Measurements from ENCODE around the gene CFAP70. TPM values are rescaled to one million over a fixed set of nuclear protein-coding genes. Genes with fewer than 3 reads are reported as not detected.

The CFAP70 gene
- total RNA-seq, 1 experiment from 2014 or later, result 0.24 TPM

DNA sequence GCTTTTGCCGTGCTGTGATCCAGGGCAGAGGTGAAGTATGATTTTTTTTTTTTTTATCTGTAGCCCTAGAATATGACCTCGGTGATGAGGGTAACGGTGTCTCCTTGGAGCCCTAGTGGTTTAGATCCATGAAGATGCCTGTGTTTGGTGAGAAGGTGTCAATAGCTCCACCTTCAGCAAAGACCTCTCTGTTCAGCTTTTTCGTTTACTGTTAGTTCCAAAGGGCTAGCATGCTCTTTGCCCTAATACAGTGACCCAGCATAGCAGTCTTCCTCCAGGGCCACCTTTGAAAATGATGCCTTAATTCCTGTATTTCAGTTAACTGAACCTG lies 105.5 kb downstream of the CFAP70 start:
- Histone ChIP-seq H2AFZ (ENCODE audit: low read length) (no peak overlapping the region), H2BK5ac (ENCODE audit: insufficient read length, low read length) (no peak overlapping the region), H3K4ac (ENCODE audit: low read depth, low read length) (no peak overlapping the region), H2BK20ac (ENCODE audit: low read depth, low read length, poor library complexity, severe bottlenecking) (no peak overlapping the region), H3K14ac (ENCODE audit: insufficient read depth, low read length) (no peak overlapping the region), H3K9me3 (ENCODE audit: control insufficient read depth, low read depth, low read length) (no peaks in the 10 kb centered on the region), H3K4me2 (ENCODE audit: insufficient read depth, insufficient read length, low read length) (peak overlapping the region; percentile 67), H3K79me2 (ENCODE audit: insufficient read depth, low read length) (peaks cover 6% of the 10 kb centered on the region; the same call in 1 of the 2 replicates), H3T11ph (ENCODE audit: low read length) (no peak overlapping the region), H3K56ac (ENCODE audit: insufficient read length, low read depth, low read length) (no peak overlapping the region), H4K20me1 (ENCODE audit: control insufficient read depth, insufficient read depth, insufficient read length) (no peaks in the 10 kb centered on the region), H3K23me2 (ENCODE audit: insufficient read length, low read depth, low read length, poor library complexity, severe bottlenecking) (peaks cover 6% of the 10 kb centered on the region), H3K79me1 (ENCODE audit: insufficient read depth, low read depth, low read length, poor library complexity, severe bottlenecking) (peaks cover 10% of the 10 kb centered on the region), H3K27ac (ENCODE audit: insufficient read length, low read depth, low read length) (peak overlapping the region; percentile 59), H3K27me3 (ENCODE audit: insufficient read depth, low read length) (no peaks in the 10 kb centered on the region), H3K9ac (ENCODE audit: extremely low read depth, insufficient read length, low read length) (peak overlapping the region; percentile 94), H4K91ac (ENCODE audit: insufficient read length, low read depth, low read length) (no peak overlapping the region), H2BK12ac (ENCODE audit: insufficient read length, low read depth, low read length) (no peak overlapping the region), H4K8ac (replicated peaks; ENCODE audit: insufficient read length, low read depth, low read length) (no peak overlapping the region), H3K23ac (ENCODE audit: insufficient read length, low read depth, low read length) (no peak overlapping the region), H3K18ac (ENCODE audit: insufficient read length, low read depth, low read length) (no peak overlapping the region), H4K5ac (ENCODE audit: insufficient read length, low read depth, low read length) (no peak overlapping the region), H2AK5ac (ENCODE audit: insufficient read length, low read length) (no peak overlapping the region), H2BK120ac (ENCODE audit: low read depth, low read length, poor library complexity, severe bottlenecking) (no peak overlapping the region), H3K4me1 (ENCODE audit: insufficient read depth, low read length) (no peaks in the 10 kb centered on the region), H2BK15ac (ENCODE audit: low read depth, low read length) (no peak overlapping the region)
- H3K4me3 Mint-ChIP-seq, result peak overlapping the region; percentile 94 to 97
- peaks cover 8 to 17% of the 10 kb centered on the region in 2 experiments for H3K4me1 Mint-ChIP-seq
- no peak for DNase-seq
- H3K36me3 Mint-ChIP-seq (ENCODE audit: insufficient read depth in 1 of 3, low read depth in 3 of 3), result peaks cover 16 to 34% (median 21%) of the 10 kb centered on the region in 3 experiments
- TF ChIP-seq, protein P1, sequence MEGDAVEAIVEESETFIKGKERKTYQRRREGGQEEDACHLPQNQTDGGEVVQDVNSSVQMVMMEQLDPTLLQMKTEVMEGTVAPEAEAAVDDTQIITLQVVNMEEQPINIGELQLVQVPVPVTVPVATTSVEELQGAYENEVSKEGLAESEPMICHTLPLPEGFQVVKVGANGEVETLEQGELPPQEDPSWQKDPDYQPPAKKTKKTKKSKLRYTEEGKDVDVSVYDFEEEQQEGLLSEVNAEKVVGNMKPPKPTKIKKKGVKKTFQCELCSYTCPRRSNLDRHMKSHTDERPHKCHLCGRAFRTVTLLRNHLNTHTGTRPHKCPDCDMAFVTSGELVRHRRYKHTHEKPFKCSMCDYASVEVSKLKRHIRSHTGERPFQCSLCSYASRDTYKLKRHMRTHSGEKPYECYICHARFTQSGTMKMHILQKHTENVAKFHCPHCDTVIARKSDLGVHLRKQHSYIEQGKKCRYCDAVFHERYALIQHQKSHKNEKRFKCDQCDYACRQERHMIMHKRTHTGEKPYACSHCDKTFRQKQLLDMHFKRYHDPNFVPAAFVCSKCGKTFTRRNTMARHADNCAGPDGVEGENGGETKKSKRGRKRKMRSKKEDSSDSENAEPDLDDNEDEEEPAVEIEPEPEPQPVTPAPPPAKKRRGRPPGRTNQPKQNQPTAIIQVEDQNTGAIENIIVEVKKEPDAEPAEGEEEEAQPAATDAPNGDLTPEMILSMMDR (conservative IDR thresholded peaks at IDR 0.05), result no peak; the same call in 2 of the 3 replicates
- H3K27ac Mint-ChIP-seq, result peak overlapping the region; percentile 97 to 99 (median 98)
- H3K9me3 Mint-ChIP-seq, result peaks cover 0 to 2% of the 10 kb centered on the region in 2 experiments; a peak in 1 of 5 replicates
- no CpG with 5 or more reads among the region's 4 CpGs for WGBS (ENCODE audit: extremely low coverage, insufficient read length, low lambda C conversion rate)
- H3K27me3 Mint-ChIP-seq (ENCODE audit: low read depth), result no peaks in the 10 kb centered on the region

Data from H9 (cell line).